H1 (cell line): Measurements from ENCODE around the gene VPS37C. TPM values are rescaled to one million over a fixed set of nuclear protein-coding genes. Genes with fewer than 3 reads are reported as not detected.

ENCODE experiments used
- JUN ChIP-seq: IDR thresholded peaks from 2 replicates; pipeline ENCODE4 v1.6.1; 2011; ENCODE audit warnings: low read depth, mild to moderate bottlenecking, improper control_type of control experiment, low read length
- JUND ChIP-seq: IDR thresholded peaks from 2 replicates; pipeline ENCODE4 v1.6.1; 2011; ENCODE audit warnings: mild to moderate bottlenecking, improper control_type of control experiment, low read length
- KDM5A ChIP-seq: fragments of 200-600 bp; IDR thresholded peaks from 2 replicates; pipeline ENCODE4 v1.7.1; 2012; ENCODE audit warnings: mild to moderate bottlenecking, low read length, inconsistent platforms, mixed read lengths
- NANOG ChIP-seq: IDR thresholded peaks from 2 replicates; pipeline ENCODE4 v1.6.1; 2011; ENCODE audit warnings: low read length, low read depth, mild to moderate bottlenecking, inconsistent platforms; ENCODE audit not compliant: insufficient read depth, poor library complexity, severe bottlenecking
- POLR2AphosphoS5 ChIP-seq: IDR thresholded peaks from 2 replicates; pipeline ENCODE4 v1.6.1; 2011; ENCODE audit warnings: low read depth, low read length
- SAP30 ChIP-seq: fragments of 300-600 bp; sonication (generic); IDR thresholded peaks from 2 replicates; pipeline ENCODE4 v1.7.1; 2012; ENCODE audit warnings: low read length, moderate library complexity, mild to moderate bottlenecking, inconsistent platforms; ENCODE audit not compliant: insufficient read depth, insufficient replicate concordance
- polyA plus RNA-seq, 7 experiments: library from polyadenylated mRNA; depleted of rRNA in 3 of 7; stranded (reverse) in 5 of 7; unstranded in 2 of 7; fragments of >200 nt in 5 of 7; fragments of 200-250 nt in 2 of 7; gene quantifications; 1 replicate in 5 of 7; 2 replicates in 1 of 7; 4 replicates in 1 of 7; pipeline versions ENCODE4 v1.2.1 to v1.2.3, GENCODE V29; 2011 to 2013; ENCODE audit warnings: missing spikeins in 2 of 7, mixed read lengths in 2 of 7
- total RNA-seq: library from RNA; stranded (reverse); fragmentation: NEBNext Ultra II Directional; extraction: Animal tissue kit (Norgen Biotek cat#: 25700); gene quantifications from 2 replicates; pipeline ENCODE4 v1.2.1, GENCODE V29; 2021
- TF ChIP-seq, protein P1 (sequence below): IDR thresholded peaks from 2 replicates; pipeline ENCODE4 v1.6.1; 2011; ENCODE audit warnings: low read depth, mild to moderate bottlenecking, low read length; ENCODE audit not compliant: insufficient read depth
- TF ChIP-seq, protein P2 (sequence below): IDR thresholded peaks from 2 replicates; pipeline ENCODE4 v1.6.1; 2011; ENCODE audit warnings: low read length, improper control_type of control experiment

The VPS37C gene
- total and polyA plus RNA-seq, 2 of the 8 experiments (the other 6 are each of a cell fraction or from before 2014, with no cell fraction given), result 12.9 to 21.0 TPM

DNA sequence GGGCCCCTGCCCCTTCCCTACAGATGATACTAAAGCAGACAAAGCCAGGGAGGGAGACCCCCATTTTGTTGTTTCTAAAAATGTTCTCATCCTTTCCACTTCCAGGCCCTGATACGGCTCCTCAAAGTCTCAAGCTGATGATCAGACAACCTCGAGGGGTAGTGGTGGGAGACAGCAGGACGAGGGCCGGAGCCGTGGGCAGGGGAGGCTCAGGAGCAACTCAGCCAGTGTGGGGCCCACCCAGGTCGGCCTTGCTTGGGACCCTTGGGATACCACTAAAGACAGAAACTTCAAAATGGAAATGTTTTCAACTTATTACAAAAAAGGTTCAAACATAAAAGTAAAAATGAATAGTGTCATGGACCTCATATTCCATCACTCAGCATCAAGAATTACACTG lies 15.2 kb upstream of the VPS37C start (continued):
- no peak for TF ChIP-seq KDM5A
- no peak for TF ChIP-seq NANOG
- TF ChIP-seq JUN, result no peak
- no peak for TF ChIP-seq JUND
- TF ChIP-seq, protein P1, sequence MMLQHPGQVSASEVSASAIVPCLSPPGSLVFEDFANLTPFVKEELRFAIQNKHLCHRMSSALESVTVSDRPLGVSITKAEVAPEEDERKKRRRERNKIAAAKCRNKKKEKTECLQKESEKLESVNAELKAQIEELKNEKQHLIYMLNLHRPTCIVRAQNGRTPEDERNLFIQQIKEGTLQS, result no peak
- TF ChIP-seq POLR2AphosphoS5, result no peak
- TF ChIP-seq, protein P2, sequence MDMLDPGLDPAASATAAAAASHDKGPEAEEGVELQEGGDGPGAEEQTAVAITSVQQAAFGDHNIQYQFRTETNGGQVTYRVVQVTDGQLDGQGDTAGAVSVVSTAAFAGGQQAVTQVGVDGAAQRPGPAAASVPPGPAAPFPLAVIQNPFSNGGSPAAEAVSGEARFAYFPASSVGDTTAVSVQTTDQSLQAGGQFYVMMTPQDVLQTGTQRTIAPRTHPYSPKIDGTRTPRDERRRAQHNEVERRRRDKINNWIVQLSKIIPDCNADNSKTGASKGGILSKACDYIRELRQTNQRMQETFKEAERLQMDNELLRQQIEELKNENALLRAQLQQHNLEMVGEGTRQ, result no peak
- no peak for TF ChIP-seq SAP30
